Measurements from ENCODE around the gene UTS2.

Gene UTS2

GRCh38 chr1:7813677-7814373, 39.0 kb downstream of the UTS2 start:
- TF ChIP-seq EZH2phosphoT487 (IDR thresholded peaks at IDR 0.05; ENCODE audit: low read depth) (no peak), CTCF (IDR thresholded peaks at IDR 0.05; ENCODE audit: low read depth, low read length) (no peak)
- Histone ChIP-seq H3K4me3 (ENCODE audit: low read length) (no peak overlapping the region), H4K20me1 (ENCODE audit: insufficient read depth, low read length) (no peaks in the 10 kb centered on the region)

DNA sequence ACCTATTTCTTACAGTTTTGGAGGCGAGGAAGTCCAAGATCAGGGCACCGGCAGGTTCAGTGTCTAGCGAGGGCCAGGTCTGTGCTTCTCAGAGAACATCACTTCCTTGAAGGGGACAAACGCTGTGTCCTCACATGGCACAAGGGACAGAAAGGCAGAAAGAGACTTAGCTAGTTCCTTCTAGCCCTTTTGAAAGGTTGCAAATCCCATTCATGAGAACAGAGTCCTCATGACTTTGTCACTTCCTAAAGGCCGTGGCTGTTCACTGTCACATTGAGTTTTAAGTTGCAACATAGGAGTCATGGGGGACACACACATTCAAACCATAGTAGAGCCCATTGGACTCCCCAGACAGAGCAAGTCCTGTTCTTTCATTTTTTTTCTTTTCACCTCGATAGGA, 41.4 kb downstream of the UTS2 start:
- Histone ChIP-seq H3K4me3 (ENCODE audit: low read length) (no peak overlapping the region), H3K79me2 (ENCODE audit: low read length) (no peaks in the 10 kb centered on the region), H3K27me3 (ENCODE audit: low read depth, low read length) (no peaks in the 10 kb centered on the region), H3K4me2 (ENCODE audit: low read length) (no peak overlapping the region), H2AFZ (ENCODE audit: low read depth, low read length) (no peak overlapping the region), H3K36me3 (replicated peaks; ENCODE audit: low read depth, low read length) (peaks cover 11% of the 10 kb centered on the region), H3K9ac (ENCODE audit: low read length) (no peak overlapping the region), H3K27ac (ENCODE audit: low read length) (no peak overlapping the region), H3K9me3 (ENCODE audit: insufficient read depth, low read length) (peaks cover 5% of the 10 kb centered on the region; the same call in 1 of the 2 replicates), H4K20me1 (ENCODE audit: insufficient read depth, low read length) (no peaks in the 10 kb centered on the region), H3K4me1 (ENCODE audit: low read length) (no peaks in the 10 kb centered on the region)
- no peak for TF ChIP-seq EZH2phosphoT487 (IDR thresholded peaks at IDR 0.05; ENCODE audit: low read depth)
- no peak for TF ChIP-seq CTCF (IDR thresholded peaks at IDR 0.05; ENCODE audit: low read depth, low read length)

More at GRCh38 chr1:7813677-7814373, 39.0 kb downstream of the UTS2 start:
- Histone ChIP-seq H3K9ac (ENCODE audit: low read length) (no peak overlapping the region), H3K27ac (ENCODE audit: low read length) (no peak overlapping the region), H3K27me3 (ENCODE audit: low read depth, low read length) (no peaks in the 10 kb centered on the region), H3K36me3 (replicated peaks; ENCODE audit: low read depth, low read length) (peaks cover 11% of the 10 kb centered on the region), H3K4me1 (ENCODE audit: low read length) (no peaks in the 10 kb centered on the region), H3K4me2 (ENCODE audit: low read length) (no peak overlapping the region), H2AFZ (ENCODE audit: low read depth, low read length) (no peak overlapping the region), H3K9me3 (ENCODE audit: insufficient read depth, low read length) (peaks cover 5% of the 10 kb centered on the region; the same call in 1 of the 2 replicates), H3K79me2 (ENCODE audit: low read length) (no peaks in the 10 kb centered on the region)

GRCh38 chr1:7810395-7810794, 42.5 kb downstream of the UTS2 start:
- Histone ChIP-seq H3K27ac (ENCODE audit: low read length) (no peak overlapping the region), H4K20me1 (ENCODE audit: insufficient read depth, low read length) (no peaks in the 10 kb centered on the region), H3K9ac (ENCODE audit: low read length) (no peak overlapping the region), H3K27me3 (ENCODE audit: low read depth, low read length) (no peaks in the 10 kb centered on the region), H3K4me1 (ENCODE audit: low read length) (no peaks in the 10 kb centered on the region), H3K36me3 (replicated peaks; ENCODE audit: low read depth, low read length) (peaks cover 11% of the 10 kb centered on the region), H3K4me2 (ENCODE audit: low read length) (no peak overlapping the region), H3K4me3 (ENCODE audit: low read length) (no peak overlapping the region), H3K79me2 (ENCODE audit: low read length) (no peaks in the 10 kb centered on the region), H3K9me3 (ENCODE audit: insufficient read depth, low read length) (peaks cover 5% of the 10 kb centered on the region; the same call in 1 of the 2 replicates), H2AFZ (ENCODE audit: low read depth, low read length) (no peak overlapping the region)
- TF ChIP-seq EZH2phosphoT487 (IDR thresholded peaks at IDR 0.05; ENCODE audit: low read depth): no peak
- no peak for TF ChIP-seq CTCF (IDR thresholded peaks at IDR 0.05; ENCODE audit: low read depth, low read length)

GRCh38 chr1:7809742-7810141, 43.1 kb downstream of the UTS2 start:
- H2AFZ ChIP-seq (ENCODE audit: low read depth, low read length): no peak overlapping the region
- H3K9me3 ChIP-seq (ENCODE audit: insufficient read depth, low read length): peaks cover 5% of the 10 kb centered on the region; the same call in 1 of the 2 replicates
- H3K36me3 ChIP-seq (replicated peaks; ENCODE audit: low read depth, low read length): peaks cover 11% of the 10 kb centered on the region
- H3K4me3 ChIP-seq (ENCODE audit: low read length): no peak overlapping the region
- no peaks in the 10 kb centered on the region for H3K27me3 ChIP-seq (ENCODE audit: low read depth, low read length)
- H4K20me1 ChIP-seq (ENCODE audit: insufficient read depth, low read length): no peaks in the 10 kb centered on the region
- no peaks in the 10 kb centered on the region for H3K4me1 ChIP-seq (ENCODE audit: low read length)
- no peak overlapping the region for H3K4me2 ChIP-seq (ENCODE audit: low read length)
- H3K9ac ChIP-seq (ENCODE audit: low read length): no peak overlapping the region
- TF ChIP-seq CTCF (IDR thresholded peaks at IDR 0.05; ENCODE audit: low read depth, low read length): no peak
- no peaks in the 10 kb centered on the region for H3K79me2 ChIP-seq (ENCODE audit: low read length)
- no peak overlapping the region for H3K27ac ChIP-seq (ENCODE audit: low read length)

All from OCI-LY3 (cell line).